GM18498 (cell line): ENCODE results near the gene GRHL1.
"Not testable (repeated sequence)": the region's sequence is repeated elsewhere in the genome, so short reads cannot be mapped to it uniquely, and the experiment has no call there.

Experiments used
- ATAC-seq: cut with Tn5 transposase; IDR thresholded peaks from one replicate; pipeline ENCODE4 v1.9.1; 2021; ENCODE audit warnings: mild to moderate bottlenecking, moderate library complexity; ENCODE audit not compliant: unreplicated experiment

Gene GRHL1

GRCh38 chr2:9951522-9952285 is at the start of gene GRHL1:
Gene GRHL1 (plus strand): TSS chr2:9951693. CDS start chr2:9951834, 141 bp downstream.
- peak; percentile 96 for ATAC-seq

GRCh38 chr2:9905413-9905812 is 46.1 kb upstream of the GRHL1 start:
- ATAC-seq = no peak

GRCh38 chr2:9907402-9907801 is 44.1 kb upstream of the GRHL1 start:
- no peak for ATAC-seq

GRCh38 chr2:9908639-9909038 is 42.9 kb upstream of the GRHL1 start:
- no peak for ATAC-seq

- ATAC-seq = no peak
These were observed 42.4 kb upstream of the GRHL1 start for GRCh38 chr2:9909106-9909505.

GRCh38 chr2:9910699-9911098 is 40.8 kb upstream of the GRHL1 start:
- ATAC-seq = no peak

GRCh38 chr2:9912468-9912867 is 39.0 kb upstream of the GRHL1 start:
- ATAC-seq = no peak

- peak; percentile 97 for ATAC-seq
These were observed 37.0 kb upstream of the GRHL1 start for GRCh38 chr2:9914384-9915065.

- no peak for ATAC-seq
These were observed 33.2 kb upstream of the GRHL1 start for GRCh38 chr2:9918275-9918674.

- no peak for ATAC-seq
These were observed 32.0 kb upstream of the GRHL1 start for GRCh38 chr2:9919512-9919911.

GRCh38 chr2:9927020-9927419 is 24.5 kb upstream of the GRHL1 start:
- not testable (repeated sequence) for ATAC-seq

- no peak for ATAC-seq
These were observed 14.2 kb upstream of the GRHL1 start for GRCh38 chr2:9937258-9937657.

GRCh38 chr2:9937968-9938367 is 13.5 kb upstream of the GRHL1 start:
- no peak for ATAC-seq

GRCh38 chr2:9939587-9940485 is 11.7 kb upstream of the GRHL1 start:
- ATAC-seq = no peak

- ATAC-seq = no peak
These were observed 10.1 kb upstream of the GRHL1 start for GRCh38 chr2:9941196-9941995.

- no peak for ATAC-seq
These were observed 9.5 kb upstream of the GRHL1 start for GRCh38 chr2:9941996-9942390.

GRCh38 chr2:9944330-9944758 is 7.1 kb upstream of the GRHL1 start:
- ATAC-seq = no peak

- no peak for ATAC-seq
These were observed 5.9 kb upstream of the GRHL1 start for GRCh38 chr2:9945596-9945995.

- ATAC-seq = no peak
These were observed 5.4 kb upstream of the GRHL1 start for GRCh38 chr2:9946076-9946475.

- no peak for ATAC-seq
These were observed 4.7 kb upstream of the GRHL1 start for GRCh38 chr2:9946818-9947217.

GRCh38 chr2:9948721-9949120 is 2.8 kb upstream of the GRHL1 start:
- ATAC-seq = no peak
